Measurements from ENCODE around the gene LAMC1. TPM values are rescaled to one million over a fixed set of nuclear protein-coding genes. Genes with fewer than 3 reads are reported as not detected.

LAMC1 gene
- total and polyA plus RNA-seq, 2 of the 4 experiments (the other 2 are of a cell fraction) = 249 to 394 TPM

DNA sequence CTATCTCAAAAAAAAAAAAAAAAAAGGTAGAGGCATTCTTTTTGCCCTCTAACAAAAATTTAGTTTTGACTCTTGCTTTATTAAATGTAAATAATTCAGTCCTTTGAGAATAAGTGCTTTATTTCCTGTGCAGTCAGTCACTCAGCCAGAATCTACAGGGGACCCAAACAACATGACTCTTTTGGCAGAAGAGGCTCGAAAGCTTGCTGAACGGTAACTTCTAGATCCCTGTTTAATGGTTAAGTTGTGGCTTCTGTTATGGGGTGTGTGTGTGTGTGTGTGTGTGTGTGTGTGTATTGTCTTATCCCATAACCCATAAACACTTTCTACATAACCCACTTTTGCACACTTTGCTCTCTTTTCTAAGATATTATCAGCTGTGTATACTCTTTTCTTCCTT lies 107.9 kb downstream of the LAMC1 start:
- H3K36me3 ChIP-seq (ENCODE audit: control insufficient read depth, insufficient read depth, low read length) = peaks cover 52% of the 10 kb centered on the region

More for the DNA sequence above, 107.9 kb downstream of the LAMC1 start:
- H3K56ac ChIP-seq (ENCODE audit: extremely low read depth, insufficient read depth, low read length) = no peak overlapping the region
- no peak overlapping the region for H2BK20ac ChIP-seq (ENCODE audit: low read depth, low read length)
- intact Hi-C loops (cut with micrococcal nuclease) (no loop called here), in situ Hi-C loops (cut with MboI; ENCODE audit: low sequenced_read_pairs) (no loop called here), dilution Hi-C loops (cut with HindIII; ENCODE audit: low sequenced_read_pairs, unreplicated experiment) (no loop called here)
- no peak overlapping the region for H3K27ac ChIP-seq (ENCODE audit: insufficient read depth, low read length)
- H3K9ac ChIP-seq (ENCODE audit: low read depth, low read length) = no peak overlapping the region
- H3K4me2 ChIP-seq (ENCODE audit: low read depth, low read length) = no peak overlapping the region
- H4K5ac ChIP-seq (ENCODE audit: low read depth, low read length) = no peak overlapping the region
- no peak overlapping the region for H2AK5ac ChIP-seq (ENCODE audit: low read depth, low read length)
- no peak overlapping the region for H2BK120ac ChIP-seq (ENCODE audit: low read depth, low read length)
- WGBS, 2 experiments (ENCODE audit: extremely low coverage in 2 of 2, insufficient read length in 1 of 2) = no CpG with 5 or more reads among the region's 2 CpGs
- peaks cover 4% of the 10 kb centered on the region for H3K9me1 ChIP-seq (ENCODE audit: insufficient read depth, low read length)
- TF ChIP-seq RFX5 (IDR thresholded peaks at IDR 0.05; ENCODE audit: low read depth, low read length) (no peak), RAD21 (IDR thresholded peaks at IDR 0.05; ENCODE audit: low read length) (no peak), FOS (IDR thresholded peaks at IDR 0.05; ENCODE audit: low read depth, low read length) (no peak), SMC3 (IDR thresholded peaks at IDR 0.05; ENCODE audit: low read depth, low read length) (no peak), MAFK (IDR thresholded peaks at IDR 0.05; ENCODE audit: low read depth, low read length) (no peak), CEBPB (IDR thresholded peaks at IDR 0.05; ENCODE audit: low read depth, low read length) (no peak), MXI1 (IDR thresholded peaks at IDR 0.05; ENCODE audit: borderline replicate concordance, low read depth, low read length) (no peak), POLR2A (IDR thresholded peaks at IDR 0.05; ENCODE audit: low read depth, low read length) (no peak), BHLHE40 (IDR thresholded peaks at IDR 0.05; ENCODE audit: low read depth, low read length) (no peak), MAZ (IDR thresholded peaks at IDR 0.05; ENCODE audit: borderline replicate concordance, low read depth, low read length) (no peak), NFE2L2 (IDR thresholded peaks at IDR 0.05; ENCODE audit: low read depth, low read length) (no peak), CHD1 (IDR thresholded peaks at IDR 0.05; ENCODE audit: low read depth, low read length) (no peak), RCOR1 (IDR thresholded peaks at IDR 0.05; ENCODE audit: insufficient replicate concordance, low read length) (no peak)
- TF ChIP-seq, protein P1, sequence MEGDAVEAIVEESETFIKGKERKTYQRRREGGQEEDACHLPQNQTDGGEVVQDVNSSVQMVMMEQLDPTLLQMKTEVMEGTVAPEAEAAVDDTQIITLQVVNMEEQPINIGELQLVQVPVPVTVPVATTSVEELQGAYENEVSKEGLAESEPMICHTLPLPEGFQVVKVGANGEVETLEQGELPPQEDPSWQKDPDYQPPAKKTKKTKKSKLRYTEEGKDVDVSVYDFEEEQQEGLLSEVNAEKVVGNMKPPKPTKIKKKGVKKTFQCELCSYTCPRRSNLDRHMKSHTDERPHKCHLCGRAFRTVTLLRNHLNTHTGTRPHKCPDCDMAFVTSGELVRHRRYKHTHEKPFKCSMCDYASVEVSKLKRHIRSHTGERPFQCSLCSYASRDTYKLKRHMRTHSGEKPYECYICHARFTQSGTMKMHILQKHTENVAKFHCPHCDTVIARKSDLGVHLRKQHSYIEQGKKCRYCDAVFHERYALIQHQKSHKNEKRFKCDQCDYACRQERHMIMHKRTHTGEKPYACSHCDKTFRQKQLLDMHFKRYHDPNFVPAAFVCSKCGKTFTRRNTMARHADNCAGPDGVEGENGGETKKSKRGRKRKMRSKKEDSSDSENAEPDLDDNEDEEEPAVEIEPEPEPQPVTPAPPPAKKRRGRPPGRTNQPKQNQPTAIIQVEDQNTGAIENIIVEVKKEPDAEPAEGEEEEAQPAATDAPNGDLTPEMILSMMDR (conservative IDR thresholded peaks at IDR 0.05; ENCODE audit: low read depth, low read length) = no peak
- TF ChIP-seq, protein P2, sequence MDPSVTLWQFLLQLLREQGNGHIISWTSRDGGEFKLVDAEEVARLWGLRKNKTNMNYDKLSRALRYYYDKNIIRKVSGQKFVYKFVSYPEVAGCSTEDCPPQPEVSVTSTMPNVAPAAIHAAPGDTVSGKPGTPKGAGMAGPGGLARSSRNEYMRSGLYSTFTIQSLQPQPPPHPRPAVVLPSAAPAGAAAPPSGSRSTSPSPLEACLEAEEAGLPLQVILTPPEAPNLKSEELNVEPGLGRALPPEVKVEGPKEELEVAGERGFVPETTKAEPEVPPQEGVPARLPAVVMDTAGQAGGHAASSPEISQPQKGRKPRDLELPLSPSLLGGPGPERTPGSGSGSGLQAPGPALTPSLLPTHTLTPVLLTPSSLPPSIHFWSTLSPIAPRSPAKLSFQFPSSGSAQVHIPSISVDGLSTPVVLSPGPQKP (IDR thresholded peaks at IDR 0.05; ENCODE audit: borderline replicate concordance, low read depth, low read length) = no peak
- TF ChIP-seq, protein P3, sequence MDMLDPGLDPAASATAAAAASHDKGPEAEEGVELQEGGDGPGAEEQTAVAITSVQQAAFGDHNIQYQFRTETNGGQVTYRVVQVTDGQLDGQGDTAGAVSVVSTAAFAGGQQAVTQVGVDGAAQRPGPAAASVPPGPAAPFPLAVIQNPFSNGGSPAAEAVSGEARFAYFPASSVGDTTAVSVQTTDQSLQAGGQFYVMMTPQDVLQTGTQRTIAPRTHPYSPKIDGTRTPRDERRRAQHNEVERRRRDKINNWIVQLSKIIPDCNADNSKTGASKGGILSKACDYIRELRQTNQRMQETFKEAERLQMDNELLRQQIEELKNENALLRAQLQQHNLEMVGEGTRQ (IDR thresholded peaks at IDR 0.05; ENCODE audit: low read depth, low read length) = no peak
- H2AK9ac ChIP-seq (replicated peaks; ENCODE audit: low read depth, low read length, poor library complexity) = no peak overlapping the region
- no peak overlapping the region for H3K14ac ChIP-seq (replicated peaks; ENCODE audit: low read depth, low read length)
- H4K20me1 ChIP-seq (ENCODE audit: insufficient read depth, low read length) = peaks cover 3% of the 10 kb centered on the region; the same call in 1 of the 2 replicates
- no peak overlapping the region for H3K4ac ChIP-seq (ENCODE audit: low read depth, low read length)
- peaks cover 5% of the 10 kb centered on the region for H3K4me1 ChIP-seq (ENCODE audit: control insufficient read depth, insufficient read depth, low read length)
- H3K9me3 ChIP-seq (ENCODE audit: control insufficient read depth, insufficient read depth, low read length) = no peaks in the 10 kb centered on the region
- ChIA-PET CTCF (no interaction called here), POLR2A (ENCODE audit: unreplicated experiment) (no interaction called here)
- DNase-seq (no peak), ATAC-seq (ENCODE audit: low read depth) (no peak)
- H2BK5ac ChIP-seq (ENCODE audit: low read depth, low read length, poor library complexity, severe bottlenecking) = peak overlapping the region; percentile 41
- no TSS peak for BruUV-seq (replicated peaks)
- H3K4me3 ChIP-seq (ENCODE audit: insufficient read depth, low read depth, low read length) = no peak overlapping the region
- no peak overlapping the region for H2AFZ ChIP-seq (replicated peaks; ENCODE audit: low read length, poor library complexity)
- no peak overlapping the region for H4K91ac ChIP-seq (ENCODE audit: insufficient read depth, low read depth, low read length)
- no peaks in the 10 kb centered on the region for H3K27me3 ChIP-seq (ENCODE audit: control insufficient read depth, insufficient read depth, low read length)
- no peak overlapping the region for H4K8ac ChIP-seq (ENCODE audit: low read depth in 2 of 2, low read length in 2 of 2)
- no peak overlapping the region for H3K23ac ChIP-seq (ENCODE audit: low read depth, low read length)
- peaks cover 24 to 47% of the 10 kb centered on the region in 2 experiments for H3K79me1 ChIP-seq (ENCODE audit: low read depth in 1 of 2, low read length in 2 of 2)
- no peak overlapping the region for H3K18ac ChIP-seq (ENCODE audit: low read depth, low read length)
- H2BK15ac ChIP-seq (ENCODE audit: low read depth, low read length) = no peak overlapping the region

Data from IMR-90 (cell line).